OCI-LY7 (cell line): ENCODE measurements around the gene MRPL2. TPM values are rescaled to one million over a fixed set of nuclear protein-coding genes. Genes with fewer than 3 reads are reported as not detected.

Experiments
- BruUV-seq: library from RNA; stranded (reverse); fragments of 400-500 nt; replicated peaks from 2 replicates; lab custom pipeline; 2021; lab: Mats Ljungman, UMichigan
- CTCF ChIA-PET: fragments of 300-600 bp; sonication (Branson Sonifier 250); formaldehyde crosslinking; loops from one replicate; lab custom pipeline; 2022; ENCODE audit warnings: antibody characterized with exemption; ENCODE audit not compliant: unreplicated experiment; lab: Charles Lee
- POLR2A ChIA-PET: fragments of 300-600 bp; sonication (Branson Sonifier 250); formaldehyde crosslinking; loops from one replicate; lab custom pipeline; 2022; ENCODE audit warnings: antibody characterized with exemption; lab: Charles Lee
- DNase-seq: peaks from one replicate; pipeline ENCODE4 v3.0.0-alpha.2; 2015; ENCODE audit warnings: low spot score
- H2AFZ ChIP-seq: fragments of 200-600 bp; sonication (generic), shearing (Covaris generic); 2 replicates; pipeline ENCODE4 v1.6.1; 2014; ENCODE audit warnings: mild to moderate bottlenecking, antibody characterized with exemption, low read length, moderate library complexity
- H3K27ac ChIP-seq: fragments of 200-600 bp; sonication (generic); 2 replicates; pipeline ENCODE4 v1.5.1; 2014; ENCODE audit warnings: mixed run types, low read depth, mild to moderate bottlenecking, moderate library complexity, low read length, inconsistent platforms; ENCODE audit not compliant: poor library complexity, severe bottlenecking
- H3K36me3 ChIP-seq: fragments of 200-600 bp; sonication (generic); 2 replicates; pipeline ENCODE4 v1.6.1; 2014; ENCODE audit warnings: mild to moderate bottlenecking, antibody characterized with exemption, low read length, moderate library complexity, mixed read lengths; ENCODE audit not compliant: insufficient read depth
- H3K4me1 ChIP-seq: fragments of 200-600 bp; sonication (generic); 2 replicates; pipeline ENCODE4 v1.5.1; 2014; ENCODE audit warnings: mild to moderate bottlenecking, low read length; ENCODE audit not compliant: insufficient read depth, poor library complexity, severe bottlenecking
- H3K4me2 ChIP-seq: fragments of 200-600 bp; sonication (generic); 2 replicates; pipeline ENCODE4 v1.6.1; 2014; ENCODE audit warnings: mild to moderate bottlenecking, low read length
- H3K4me3 ChIP-seq: fragments of 200-600 bp; sonication (generic); 2 replicates; pipeline ENCODE4 v1.5.1; 2014; ENCODE audit warnings: mild to moderate bottlenecking, low read depth, low read length; ENCODE audit not compliant: poor library complexity, severe bottlenecking
- H3K79me2 ChIP-seq: fragments of 200-600 bp; sonication (generic); 2 replicates; pipeline ENCODE4 v1.6.1; 2016; ENCODE audit warnings: low read depth, mild to moderate bottlenecking, low read length, moderate library complexity, mixed read lengths; ENCODE audit not compliant: insufficient read depth
- H3K9me2 ChIP-seq: fragments of 200-600 bp; sonication (generic); 2 replicates; pipeline ENCODE4 v1.6.1; 2016; ENCODE audit warnings: mild to moderate bottlenecking, low read length, mixed read lengths; ENCODE audit not compliant: insufficient read depth
- H3K9me3 ChIP-seq: fragments of 200-600 bp; sonication (generic); 2 replicates; pipeline ENCODE4 v1.6.1; 2014; ENCODE audit warnings: mild to moderate bottlenecking, mixed run types, low read length, mixed read lengths
- H4K20me1 ChIP-seq: fragments of 200-600 bp; sonication (generic); 2 replicates; pipeline ENCODE4 v1.6.1; 2014; ENCODE audit warnings: mild to moderate bottlenecking, antibody characterized with exemption, low read length, moderate library complexity, mixed read lengths; ENCODE audit not compliant: insufficient read depth
- EZH2phosphoT487 ChIP-seq: fragments of 200-600 bp; sonication (generic); IDR thresholded peaks from 2 replicates; pipeline ENCODE4 v1.6.1; 2018; ENCODE audit warnings: low read depth, borderline replicate concordance, mild to moderate bottlenecking, mixed run types, antibody characterized with exemption, low read length, moderate library complexity, mixed read lengths
- intact Hi-C: fragments of 100-400 bp; cut with micrococcal nuclease; formaldehyde crosslinking; loops from one replicate; pipeline ENCODE4 v1.10.0; 2022; ENCODE audit not compliant: unreplicated experiment
- total RNA-seq, 2 experiments: library from RNA; depleted of rRNA in 1 of 2; stranded (reverse); fragments of >200 nt in 1 of 2; shearing (Covaris generic) in 1 of 2; gene quantifications; 2 replicates each; pipeline ENCODE4 v1.2.3, GENCODE V29; 2014 to 2022
- TF ChIP-seq, protein P1 (sequence below): fragments of 200-600 bp; sonication (generic); conservative IDR thresholded peaks from 2 replicates; pipeline ENCODE4 v1.5.1; 2014; ENCODE audit warnings: mild to moderate bottlenecking, antibody characterized with exemption, low read length, moderate library complexity, mixed read lengths

The MRPL2 gene
- total RNA-seq, 2 experiments from 2014 or later = 25.8 to 81.7 TPM

- H3K4me1 ChIP-seq = peaks cover 39% of the 10 kb centered on the region
- H3K36me3 ChIP-seq = peaks cover 49% of the 10 kb centered on the region; the same call in 1 of the 2 replicates
- TF ChIP-seq, protein P1, sequence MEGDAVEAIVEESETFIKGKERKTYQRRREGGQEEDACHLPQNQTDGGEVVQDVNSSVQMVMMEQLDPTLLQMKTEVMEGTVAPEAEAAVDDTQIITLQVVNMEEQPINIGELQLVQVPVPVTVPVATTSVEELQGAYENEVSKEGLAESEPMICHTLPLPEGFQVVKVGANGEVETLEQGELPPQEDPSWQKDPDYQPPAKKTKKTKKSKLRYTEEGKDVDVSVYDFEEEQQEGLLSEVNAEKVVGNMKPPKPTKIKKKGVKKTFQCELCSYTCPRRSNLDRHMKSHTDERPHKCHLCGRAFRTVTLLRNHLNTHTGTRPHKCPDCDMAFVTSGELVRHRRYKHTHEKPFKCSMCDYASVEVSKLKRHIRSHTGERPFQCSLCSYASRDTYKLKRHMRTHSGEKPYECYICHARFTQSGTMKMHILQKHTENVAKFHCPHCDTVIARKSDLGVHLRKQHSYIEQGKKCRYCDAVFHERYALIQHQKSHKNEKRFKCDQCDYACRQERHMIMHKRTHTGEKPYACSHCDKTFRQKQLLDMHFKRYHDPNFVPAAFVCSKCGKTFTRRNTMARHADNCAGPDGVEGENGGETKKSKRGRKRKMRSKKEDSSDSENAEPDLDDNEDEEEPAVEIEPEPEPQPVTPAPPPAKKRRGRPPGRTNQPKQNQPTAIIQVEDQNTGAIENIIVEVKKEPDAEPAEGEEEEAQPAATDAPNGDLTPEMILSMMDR = no peak
- TF ChIP-seq EZH2phosphoT487 = no peak
- peaks cover 30% of the 10 kb centered on the region for H3K79me2 ChIP-seq
- H4K20me1 ChIP-seq = no peaks in the 10 kb centered on the region
- no TSS peak for BruUV-seq
- H3K27ac ChIP-seq = no peak overlapping the region
- H3K4me2 ChIP-seq = peak overlapping the region; percentile 5; the same call in 1 of the 2 replicates
- CTCF ChIA-PET = no interaction called here
- no peaks in the 10 kb centered on the region for H3K9me3 ChIP-seq
- no peak overlapping the region for H2AFZ ChIP-seq
- intact Hi-C loops = no loop called here
- H3K4me3 ChIP-seq = no peak overlapping the region
- DNase-seq = no peak
- no peaks in the 10 kb centered on the region for H3K9me2 ChIP-seq
- POLR2A ChIA-PET = interaction anchor here (0.8 to 1.5 kb wide), 2 partner anchors 38 to 87 kb away, joined by 3 to 5 read pairs; partner anchors contain the start of genes CNPY3 and CUL7
Observed at GRCh38 chr6:43016176-43016942, 42.9 kb downstream of the MRPL2 start.

DNA sequence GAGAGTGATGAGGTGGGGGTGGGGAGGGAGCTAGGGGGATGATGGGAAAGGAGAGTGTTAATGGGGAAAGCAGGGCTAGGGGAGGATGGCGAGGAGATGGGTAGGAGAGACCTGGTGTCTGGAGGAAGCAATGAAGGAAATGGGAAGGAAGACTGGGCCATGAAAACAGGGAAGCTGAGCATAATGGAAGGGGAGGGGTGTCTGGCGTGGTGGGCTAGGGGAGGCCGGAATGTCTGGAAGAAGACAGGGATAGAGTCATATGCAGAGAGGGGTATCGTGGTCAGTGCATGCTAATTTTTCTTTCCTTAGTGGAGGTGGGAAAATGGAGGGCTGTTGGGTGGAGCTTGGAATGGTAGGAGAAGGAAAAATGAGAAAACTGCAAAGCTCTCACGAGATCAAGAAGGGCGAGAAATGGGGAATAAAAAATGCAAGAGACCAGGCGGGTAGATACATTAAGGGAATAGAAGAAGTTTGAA is 44.8 kb downstream of the MRPL2 start:
- Histone ChIP-seq H4K20me1 (no peaks in the 10 kb centered on the region), H3K4me2 (peak overlapping the region; percentile 85), H3K4me1 (peaks cover 29% of the 10 kb centered on the region), H3K27ac (peak overlapping the region; percentile 43), H3K4me3 (peak overlapping the region; percentile 86), H2AFZ (peak overlapping the region; percentile 1; the same call in 1 of the 2 replicates), H3K36me3 (peaks cover 51% of the 10 kb centered on the region; the same call in 1 of the 2 replicates), H3K9me2 (no peaks in the 10 kb centered on the region), H3K79me2 (peaks cover 30% of the 10 kb centered on the region), H3K9me3 (no peaks in the 10 kb centered on the region)
- ChIA-PET POLR2A (interaction anchor here (0.6 to 1.6 kb wide), 13 partner anchors 9 to 726 kb away, joined by 3 to 10 read pairs (median 4); partner anchors contain the start of genes CNPY3, KLC4, MRPL2 and PEX6), CTCF (interaction anchor here (0.5 to 1.6 kb wide), 7 partner anchors 19 to 268 kb away, joined by 3 to 6 read pairs (median 4); partner anchors contain the start of genes PEX6 and TBCC)
- no peak for DNase-seq
- BruUV-seq = no TSS peak
- TF ChIP-seq, protein P1 = no peak
- no peak for TF ChIP-seq EZH2phosphoT487
- intact Hi-C loops = loop anchor here (1.0 to 2.0 kb wide), 2 partner anchors 38 to 85 kb away; partner anchors contain the start of genes CNPY3 and CUL7
